NB4 (cell line): ENCODE measurements around the gene NPLOC4.

Source experiments
- MYC ChIP-seq: IDR thresholded peaks from 2 replicates; pipeline ENCODE4 v1.6.1; 2011; ENCODE audit warnings: low read depth, low read length
- POLR2A ChIP-seq: IDR thresholded peaks from 2 replicates; pipeline ENCODE4 v1.6.1; 2011; ENCODE audit warnings: mild to moderate bottlenecking; ENCODE audit not compliant: insufficient read length; ENCODE audit errors: extremely low read depth
- TF ChIP-seq, protein P1 (sequence below): IDR thresholded peaks from one replicate; pipeline ENCODE4 v1.5.1; 2012; ENCODE audit warnings: low read depth, low read length

DNA sequence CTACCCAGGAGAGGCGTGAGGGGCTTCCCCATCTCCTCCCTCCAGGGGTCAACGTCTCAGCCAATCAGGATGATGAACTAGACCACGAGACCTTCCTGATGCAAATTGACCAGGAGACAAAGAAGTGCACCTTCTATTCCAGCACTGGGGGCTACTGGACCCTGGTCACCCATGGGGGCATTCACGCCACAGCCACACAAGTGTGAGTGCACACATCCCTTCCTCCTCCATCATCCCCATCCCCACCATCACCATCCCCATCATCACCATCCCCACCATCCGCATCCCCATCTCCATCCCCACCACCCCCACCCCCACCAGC lies 101.9 kb downstream of the NPLOC4 start:
- TF ChIP-seq, protein P1, sequence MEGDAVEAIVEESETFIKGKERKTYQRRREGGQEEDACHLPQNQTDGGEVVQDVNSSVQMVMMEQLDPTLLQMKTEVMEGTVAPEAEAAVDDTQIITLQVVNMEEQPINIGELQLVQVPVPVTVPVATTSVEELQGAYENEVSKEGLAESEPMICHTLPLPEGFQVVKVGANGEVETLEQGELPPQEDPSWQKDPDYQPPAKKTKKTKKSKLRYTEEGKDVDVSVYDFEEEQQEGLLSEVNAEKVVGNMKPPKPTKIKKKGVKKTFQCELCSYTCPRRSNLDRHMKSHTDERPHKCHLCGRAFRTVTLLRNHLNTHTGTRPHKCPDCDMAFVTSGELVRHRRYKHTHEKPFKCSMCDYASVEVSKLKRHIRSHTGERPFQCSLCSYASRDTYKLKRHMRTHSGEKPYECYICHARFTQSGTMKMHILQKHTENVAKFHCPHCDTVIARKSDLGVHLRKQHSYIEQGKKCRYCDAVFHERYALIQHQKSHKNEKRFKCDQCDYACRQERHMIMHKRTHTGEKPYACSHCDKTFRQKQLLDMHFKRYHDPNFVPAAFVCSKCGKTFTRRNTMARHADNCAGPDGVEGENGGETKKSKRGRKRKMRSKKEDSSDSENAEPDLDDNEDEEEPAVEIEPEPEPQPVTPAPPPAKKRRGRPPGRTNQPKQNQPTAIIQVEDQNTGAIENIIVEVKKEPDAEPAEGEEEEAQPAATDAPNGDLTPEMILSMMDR = no peak
- TF ChIP-seq POLR2A (no peak), MYC (no peak)
